ENCODE data around the gene LAMA4.

LAMA4 gene, protein sequence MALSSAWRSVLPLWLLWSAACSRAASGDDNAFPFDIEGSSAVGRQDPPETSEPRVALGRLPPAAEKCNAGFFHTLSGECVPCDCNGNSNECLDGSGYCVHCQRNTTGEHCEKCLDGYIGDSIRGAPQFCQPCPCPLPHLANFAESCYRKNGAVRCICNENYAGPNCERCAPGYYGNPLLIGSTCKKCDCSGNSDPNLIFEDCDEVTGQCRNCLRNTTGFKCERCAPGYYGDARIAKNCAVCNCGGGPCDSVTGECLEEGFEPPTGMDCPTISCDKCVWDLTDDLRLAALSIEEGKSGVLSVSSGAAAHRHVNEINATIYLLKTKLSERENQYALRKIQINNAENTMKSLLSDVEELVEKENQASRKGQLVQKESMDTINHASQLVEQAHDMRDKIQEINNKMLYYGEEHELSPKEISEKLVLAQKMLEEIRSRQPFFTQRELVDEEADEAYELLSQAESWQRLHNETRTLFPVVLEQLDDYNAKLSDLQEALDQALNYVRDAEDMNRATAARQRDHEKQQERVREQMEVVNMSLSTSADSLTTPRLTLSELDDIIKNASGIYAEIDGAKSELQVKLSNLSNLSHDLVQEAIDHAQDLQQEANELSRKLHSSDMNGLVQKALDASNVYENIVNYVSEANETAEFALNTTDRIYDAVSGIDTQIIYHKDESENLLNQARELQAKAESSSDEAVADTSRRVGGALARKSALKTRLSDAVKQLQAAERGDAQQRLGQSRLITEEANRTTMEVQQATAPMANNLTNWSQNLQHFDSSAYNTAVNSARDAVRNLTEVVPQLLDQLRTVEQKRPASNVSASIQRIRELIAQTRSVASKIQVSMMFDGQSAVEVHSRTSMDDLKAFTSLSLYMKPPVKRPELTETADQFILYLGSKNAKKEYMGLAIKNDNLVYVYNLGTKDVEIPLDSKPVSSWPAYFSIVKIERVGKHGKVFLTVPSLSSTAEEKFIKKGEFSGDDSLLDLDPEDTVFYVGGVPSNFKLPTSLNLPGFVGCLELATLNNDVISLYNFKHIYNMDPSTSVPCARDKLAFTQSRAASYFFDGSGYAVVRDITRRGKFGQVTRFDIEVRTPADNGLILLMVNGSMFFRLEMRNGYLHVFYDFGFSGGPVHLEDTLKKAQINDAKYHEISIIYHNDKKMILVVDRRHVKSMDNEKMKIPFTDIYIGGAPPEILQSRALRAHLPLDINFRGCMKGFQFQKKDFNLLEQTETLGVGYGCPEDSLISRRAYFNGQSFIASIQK (N-terminal part only)

DNA sequence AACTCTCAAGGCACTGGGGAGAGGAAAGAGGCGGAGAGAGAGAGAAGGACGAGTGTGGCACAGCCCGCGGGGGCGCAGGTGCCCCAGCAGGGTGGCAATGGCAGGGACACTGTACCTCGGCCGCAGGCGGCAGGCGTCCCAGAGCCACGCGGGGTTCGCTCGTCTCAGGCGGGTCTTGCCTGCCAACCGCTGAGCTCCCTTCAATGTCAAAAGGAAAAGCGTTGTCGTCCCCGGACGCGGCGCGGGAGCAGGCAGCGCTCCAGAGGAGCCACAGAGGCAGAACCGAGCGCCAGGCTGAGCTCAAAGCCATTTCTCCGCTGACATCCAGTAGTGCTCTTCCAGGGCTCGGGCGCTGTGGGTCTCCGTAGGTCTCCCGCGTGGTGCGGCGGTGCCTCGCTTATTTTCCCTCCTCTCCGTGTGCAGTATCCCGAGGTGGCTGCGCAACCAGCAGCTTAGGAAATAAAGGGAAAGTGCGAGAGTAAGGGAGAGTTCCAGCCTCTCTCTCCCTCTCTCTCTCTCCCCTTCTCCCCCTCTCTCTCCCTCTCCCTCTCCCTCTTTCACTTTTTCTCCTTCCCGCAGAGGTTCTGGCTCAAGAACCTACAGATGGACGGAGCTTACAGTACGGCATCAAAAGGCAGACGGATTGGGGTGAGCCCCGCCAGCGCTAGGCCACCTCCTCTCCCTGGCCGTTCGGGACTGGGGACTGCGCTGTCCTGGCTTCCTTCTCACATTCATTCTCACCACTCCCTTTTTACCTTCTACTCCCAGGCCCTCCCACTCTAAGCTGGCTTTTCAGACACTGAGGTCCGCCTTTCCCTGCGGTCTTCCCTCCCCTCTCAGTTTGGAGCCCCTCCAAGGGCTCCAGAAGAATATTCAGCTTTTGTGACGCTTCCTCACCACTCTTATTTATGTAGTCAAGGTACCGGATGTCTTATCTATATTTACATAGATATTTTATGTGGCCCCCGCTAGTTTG is at the start of gene LAMA4:
Gene LAMA4, minus strand, starts transcription at position 727 of the 976 bp plus-strand sequence. Its CDS starts 417 bp downstream, at position 310.
- peak; percentile 35 for DNase-seq

DNA sequence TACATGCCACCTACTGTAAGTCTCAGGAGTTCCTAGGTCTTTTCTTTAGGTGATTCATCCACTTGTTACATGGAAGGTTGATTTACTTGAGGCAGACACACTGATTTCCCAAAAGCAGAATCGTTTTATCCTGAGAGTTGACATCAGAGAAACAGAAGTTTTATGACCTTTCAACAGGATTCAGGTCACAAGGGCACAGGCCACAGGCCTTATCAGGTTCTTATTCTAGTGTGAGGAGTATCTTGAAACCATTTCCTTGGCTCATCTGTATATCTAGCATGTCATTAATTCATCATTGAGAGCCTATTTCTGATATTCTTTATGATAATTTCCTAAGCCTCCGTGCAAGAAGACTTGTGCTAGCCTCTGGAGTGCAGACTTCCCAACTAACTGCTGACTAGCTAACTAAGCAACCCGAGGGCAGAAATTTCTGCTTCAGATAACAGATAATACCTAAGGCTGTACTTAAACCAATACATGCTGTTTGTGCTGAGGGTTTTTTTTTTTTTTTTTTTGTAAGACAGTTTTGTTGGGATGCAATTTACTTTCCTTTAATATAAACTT is 47.9 kb upstream of the LAMA4 start:
- DNase-seq = no peak

- no peak for DNase-seq
Measured at GRCh38 chr6:112300896-112301295, 46.5 kb upstream of the LAMA4 start.

GRCh38 chr6:112298816-112299281 is 44.5 kb upstream of the LAMA4 start:
- no peak for DNase-seq

DNA sequence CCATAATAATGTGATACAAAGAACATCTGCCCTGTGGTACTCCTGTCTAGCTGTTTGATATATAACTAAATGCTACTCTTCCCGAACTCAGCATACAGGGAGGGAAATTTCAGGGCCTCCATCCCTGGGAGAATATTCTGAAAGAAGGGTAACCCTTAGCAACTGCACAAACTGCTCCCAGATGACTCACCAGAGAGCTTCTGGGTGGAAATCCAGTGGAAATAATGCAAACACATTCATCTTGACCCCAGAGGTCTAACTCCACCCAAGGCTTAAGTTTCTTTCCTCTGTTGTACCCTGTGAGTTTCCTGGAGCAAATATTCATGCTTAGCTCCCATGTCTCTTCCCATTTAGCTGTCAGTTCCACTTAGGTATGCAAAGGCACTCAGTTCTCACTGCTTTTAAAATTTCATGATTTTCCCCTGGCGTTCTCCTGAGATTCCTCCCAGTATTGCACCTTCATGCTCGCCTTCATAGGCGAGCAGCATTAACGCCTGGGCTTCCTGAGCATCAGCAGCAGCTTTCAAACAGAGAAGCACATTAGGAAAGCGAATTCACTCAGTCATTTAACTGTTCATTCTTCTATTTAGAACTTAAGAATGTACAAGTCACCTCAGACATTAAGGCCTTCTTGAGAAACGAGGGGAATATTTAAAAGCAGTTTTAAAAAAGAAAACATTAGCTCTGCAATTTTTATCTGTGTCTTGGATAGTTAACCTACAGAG is 43.8 kb upstream of the LAMA4 start:
- DNase-seq = no peak

GRCh38 chr6:112296694-112297093 is 42.3 kb upstream of the LAMA4 start:
- no peak for DNase-seq

GRCh38 chr6:112296122-112296521 is 41.8 kb upstream of the LAMA4 start:
- DNase-seq = no peak

- DNase-seq = no peak
Measured at GRCh38 chr6:112291161-112291762, 36.9 kb upstream of the LAMA4 start.

DNA sequence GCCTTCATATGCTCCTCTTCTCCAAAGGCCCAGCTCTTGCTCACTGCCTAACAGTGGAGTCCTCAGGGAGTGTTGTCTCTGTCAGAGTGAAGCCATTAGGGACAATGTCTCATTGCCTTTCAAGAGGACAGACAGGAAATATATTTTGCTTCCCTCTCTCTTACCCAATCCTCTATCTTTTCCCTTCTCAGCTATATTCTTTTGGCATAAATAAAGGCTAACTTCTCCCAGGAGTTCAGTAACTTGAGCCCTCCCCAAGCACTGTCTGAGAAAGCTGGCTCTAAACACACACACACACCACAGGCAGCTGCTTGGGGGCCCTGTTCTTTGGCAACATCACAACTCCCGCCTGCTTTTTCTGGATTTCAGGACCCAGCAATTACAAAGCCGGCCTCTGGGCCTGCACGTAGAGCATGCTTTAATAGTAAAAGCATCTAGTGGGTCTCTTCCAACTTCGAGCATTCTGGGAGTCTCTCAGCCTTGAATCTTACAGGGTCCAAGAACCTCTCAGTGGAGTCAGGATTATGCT is 34.7 kb upstream of the LAMA4 start:
- peak; percentile 6 for DNase-seq

- DNase-seq = no peak
Measured at GRCh38 chr6:112288475-112288874, 34.1 kb upstream of the LAMA4 start.

GRCh38 chr6:112287577-112288225 is 33.3 kb upstream of the LAMA4 start:
- no peak for DNase-seq

GRCh38 chr6:112286500-112287144 is 32.3 kb upstream of the LAMA4 start:
- DNase-seq = no peak

DNA sequence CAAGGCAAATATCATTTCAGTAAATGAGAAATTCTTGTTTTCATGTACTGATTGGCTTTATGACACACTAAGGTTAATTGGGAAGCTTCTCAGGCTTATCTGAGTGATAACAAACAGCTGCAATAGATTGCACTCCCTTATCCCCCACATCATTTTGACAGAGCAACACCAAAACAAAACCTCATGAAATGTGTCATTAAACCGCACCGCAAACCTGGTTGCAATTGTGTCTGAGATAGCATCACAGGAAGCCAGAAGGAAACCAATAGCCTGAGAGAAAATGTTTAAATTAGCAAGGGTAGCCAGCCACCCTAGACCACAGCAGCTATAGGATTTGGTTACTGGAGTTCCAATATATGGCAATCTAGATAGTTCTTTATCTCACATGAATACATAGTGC is 31.6 kb upstream of the LAMA4 start:
- no peak for DNase-seq

- DNase-seq = no peak
Measured at GRCh38 chr6:112284603-112285002, 30.2 kb upstream of the LAMA4 start.

- DNase-seq = no peak
Measured at GRCh38 chr6:112283621-112284020, 29.3 kb upstream of the LAMA4 start.

GRCh38 chr6:112281821-112282615 is 27.7 kb upstream of the LAMA4 start:
- peak; percentile 51 for DNase-seq

DNA sequence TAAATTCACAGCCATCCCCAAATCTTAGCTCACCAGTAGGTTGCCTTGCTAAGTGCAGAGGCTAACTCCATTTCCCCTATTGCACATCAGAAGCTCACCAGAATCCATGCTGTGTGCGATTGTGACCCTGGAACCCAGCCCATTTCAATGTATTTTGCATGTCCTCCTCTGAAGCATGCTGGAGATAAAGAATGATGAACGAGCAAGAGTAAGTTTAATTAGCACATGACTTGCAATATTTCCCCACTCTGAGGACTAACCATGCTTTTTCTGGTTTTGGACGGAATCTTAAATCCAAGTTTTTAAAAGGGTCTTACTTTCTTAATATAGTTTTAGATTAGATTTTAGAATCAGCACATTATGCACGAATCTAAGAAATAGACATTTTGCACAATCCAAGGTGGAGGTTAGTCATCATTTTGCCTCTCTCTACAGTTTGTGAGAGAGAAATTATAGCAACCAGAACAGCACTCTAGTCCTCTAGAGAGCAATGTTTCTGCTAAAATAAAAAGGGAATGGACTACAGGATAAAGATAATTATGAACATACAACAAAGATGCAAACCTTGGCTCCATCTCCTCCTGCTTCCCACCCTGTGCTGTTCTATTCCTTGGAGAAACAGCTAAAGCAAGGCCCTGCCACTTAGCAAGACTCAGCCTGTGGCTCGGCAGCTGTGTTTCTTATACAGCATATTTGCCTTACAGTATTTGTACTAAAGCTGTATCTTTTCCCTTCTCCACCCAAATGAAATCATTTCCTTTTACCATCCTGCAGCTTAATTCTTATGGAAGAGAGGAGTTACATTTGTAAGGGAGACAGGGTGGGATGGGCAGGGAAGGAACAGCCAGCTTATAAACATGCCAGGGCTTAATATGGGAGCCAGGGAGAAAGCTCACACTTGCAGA is 24.9 kb upstream of the LAMA4 start:
- DNase-seq = no peak
